Fibroblast of pulmonary artery (primary cell): Measurements from ENCODE around the gene IL6R.

Source experiments
- DNase-seq: peaks from one replicate; pipeline ENCODE4 v3.0.0-alpha.2; 2010; ENCODE audit warnings: low read depth
- H3K4me3 ChIP-seq: replicated peaks from 2 replicates; pipeline ENCODE4 v1.5.1; 2011; ENCODE audit warnings: low read depth, mild to moderate bottlenecking, control low read depth, low read length, moderate library complexity
- TF ChIP-seq, protein P1 (sequence below): IDR thresholded peaks from 2 replicates; pipeline ENCODE4 v1.5.1; 2011; ENCODE audit warnings: mild to moderate bottlenecking, control low read depth, low read length, inconsistent platforms; ENCODE audit errors: missing control alignments

The IL6R gene

DNA sequence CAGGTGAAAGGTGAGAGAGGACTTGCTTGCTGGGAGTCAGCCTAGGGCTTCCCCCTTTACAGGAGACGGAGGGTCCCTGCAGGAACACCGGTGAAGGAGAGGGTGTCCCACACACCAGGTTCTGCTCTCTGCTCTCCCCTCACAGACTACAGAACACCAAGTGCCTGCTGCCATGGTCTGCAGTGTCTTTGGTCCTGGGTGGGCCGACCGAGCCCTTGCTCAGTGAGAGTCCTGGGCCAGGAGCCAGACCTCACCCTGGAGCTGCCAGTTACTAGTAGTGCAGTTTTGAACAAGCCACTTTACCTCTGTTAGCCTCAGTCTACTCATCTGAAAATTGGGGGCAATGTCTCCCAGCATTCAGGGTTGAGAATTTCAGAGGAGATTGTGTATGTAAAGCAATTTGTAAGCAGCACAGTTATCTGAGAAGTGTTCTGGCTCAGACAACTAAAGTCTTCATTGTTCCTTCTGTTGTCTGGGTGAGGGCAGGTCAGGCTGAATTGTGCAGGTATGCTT lies 2.7 kb upstream of the IL6R start:
- H3K4me3 ChIP-seq: no peak overlapping the region
- TF ChIP-seq, protein P1, sequence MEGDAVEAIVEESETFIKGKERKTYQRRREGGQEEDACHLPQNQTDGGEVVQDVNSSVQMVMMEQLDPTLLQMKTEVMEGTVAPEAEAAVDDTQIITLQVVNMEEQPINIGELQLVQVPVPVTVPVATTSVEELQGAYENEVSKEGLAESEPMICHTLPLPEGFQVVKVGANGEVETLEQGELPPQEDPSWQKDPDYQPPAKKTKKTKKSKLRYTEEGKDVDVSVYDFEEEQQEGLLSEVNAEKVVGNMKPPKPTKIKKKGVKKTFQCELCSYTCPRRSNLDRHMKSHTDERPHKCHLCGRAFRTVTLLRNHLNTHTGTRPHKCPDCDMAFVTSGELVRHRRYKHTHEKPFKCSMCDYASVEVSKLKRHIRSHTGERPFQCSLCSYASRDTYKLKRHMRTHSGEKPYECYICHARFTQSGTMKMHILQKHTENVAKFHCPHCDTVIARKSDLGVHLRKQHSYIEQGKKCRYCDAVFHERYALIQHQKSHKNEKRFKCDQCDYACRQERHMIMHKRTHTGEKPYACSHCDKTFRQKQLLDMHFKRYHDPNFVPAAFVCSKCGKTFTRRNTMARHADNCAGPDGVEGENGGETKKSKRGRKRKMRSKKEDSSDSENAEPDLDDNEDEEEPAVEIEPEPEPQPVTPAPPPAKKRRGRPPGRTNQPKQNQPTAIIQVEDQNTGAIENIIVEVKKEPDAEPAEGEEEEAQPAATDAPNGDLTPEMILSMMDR: no peak
- no peak for DNase-seq

DNA sequence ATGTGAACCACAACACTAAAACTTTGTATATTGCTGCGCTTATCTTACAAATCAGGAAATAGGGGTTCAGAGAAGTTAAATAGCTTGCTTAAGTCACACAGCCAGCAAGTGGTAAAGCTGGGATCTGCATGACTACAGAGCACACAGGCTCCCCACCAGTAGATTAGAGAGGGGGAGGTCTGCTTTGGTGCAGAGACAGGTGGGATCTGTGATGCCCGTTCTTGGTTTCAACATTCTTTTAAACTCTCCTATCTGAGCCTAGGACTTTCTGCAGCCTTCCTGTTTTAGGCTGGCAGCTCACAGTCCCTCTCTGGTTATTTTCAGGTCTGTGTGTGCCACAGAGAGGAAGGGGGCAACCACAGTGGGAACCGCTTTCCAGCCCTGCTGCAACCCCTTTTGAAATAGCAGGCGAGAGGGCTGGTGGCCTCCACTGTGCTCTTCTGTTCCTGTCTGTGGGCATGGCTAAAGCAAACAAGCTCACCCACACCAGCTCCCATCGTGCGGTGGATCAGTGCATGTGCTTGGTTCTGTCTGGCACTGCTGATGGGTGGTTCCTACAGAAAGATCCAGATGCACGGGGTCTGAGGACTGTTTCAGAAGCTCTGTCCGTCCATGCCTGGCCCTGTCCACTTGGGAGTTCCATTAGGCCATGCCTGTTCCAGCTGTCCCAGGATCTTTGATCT lies 1.7 kb upstream of the IL6R start:
- no peak overlapping the region for H3K4me3 ChIP-seq
- TF ChIP-seq, protein P1: no peak
- no peak for DNase-seq

DNA sequence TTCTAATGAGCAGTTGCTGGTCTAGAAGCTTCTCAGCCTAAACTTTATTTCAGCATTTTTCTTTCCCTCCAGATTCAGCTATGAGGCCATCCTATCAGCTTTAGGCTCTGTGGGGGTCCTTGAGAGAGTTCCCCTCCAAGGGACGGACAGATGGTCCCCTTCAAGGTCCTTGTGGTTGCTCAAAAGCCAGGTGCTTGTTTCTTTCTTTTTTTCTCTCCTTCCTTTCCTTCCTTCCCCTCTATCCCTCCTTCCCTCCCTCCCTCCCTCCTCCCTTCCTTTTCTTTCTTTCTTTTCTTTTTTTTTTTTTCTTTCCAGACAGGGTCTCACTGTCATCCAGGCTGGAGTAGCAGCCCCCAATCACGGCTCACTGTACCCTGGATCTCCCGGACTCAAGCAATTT lies 1.2 kb upstream of the IL6R start:
- no peak overlapping the region for H3K4me3 ChIP-seq
- TF ChIP-seq, protein P1: no peak
- DNase-seq: no peak

DNA sequence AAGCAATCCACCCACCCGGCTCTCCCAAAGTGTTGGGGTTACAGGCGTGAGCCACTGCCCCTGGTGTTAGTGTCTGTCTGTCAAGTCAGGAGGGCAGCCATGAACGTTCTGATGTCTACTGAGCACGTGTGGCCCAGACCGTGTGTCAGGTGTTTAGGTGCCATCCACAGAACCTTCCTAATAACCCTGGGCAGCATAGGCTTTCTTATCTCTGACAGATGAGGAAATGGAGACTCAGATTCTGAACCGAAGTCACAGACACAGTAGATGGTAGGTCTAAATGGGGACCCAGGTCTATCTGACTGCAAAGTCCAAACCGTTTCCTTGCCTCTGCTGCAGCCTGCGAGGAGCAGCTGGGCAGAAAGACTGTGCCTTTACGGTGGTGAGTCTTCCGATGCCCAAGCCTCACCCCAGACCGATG lies 622 bp upstream of the IL6R start:
- DNase-seq: no peak
- peak overlapping the region; percentile 63 for H3K4me3 ChIP-seq
- TF ChIP-seq, protein P1: no peak

DNA sequence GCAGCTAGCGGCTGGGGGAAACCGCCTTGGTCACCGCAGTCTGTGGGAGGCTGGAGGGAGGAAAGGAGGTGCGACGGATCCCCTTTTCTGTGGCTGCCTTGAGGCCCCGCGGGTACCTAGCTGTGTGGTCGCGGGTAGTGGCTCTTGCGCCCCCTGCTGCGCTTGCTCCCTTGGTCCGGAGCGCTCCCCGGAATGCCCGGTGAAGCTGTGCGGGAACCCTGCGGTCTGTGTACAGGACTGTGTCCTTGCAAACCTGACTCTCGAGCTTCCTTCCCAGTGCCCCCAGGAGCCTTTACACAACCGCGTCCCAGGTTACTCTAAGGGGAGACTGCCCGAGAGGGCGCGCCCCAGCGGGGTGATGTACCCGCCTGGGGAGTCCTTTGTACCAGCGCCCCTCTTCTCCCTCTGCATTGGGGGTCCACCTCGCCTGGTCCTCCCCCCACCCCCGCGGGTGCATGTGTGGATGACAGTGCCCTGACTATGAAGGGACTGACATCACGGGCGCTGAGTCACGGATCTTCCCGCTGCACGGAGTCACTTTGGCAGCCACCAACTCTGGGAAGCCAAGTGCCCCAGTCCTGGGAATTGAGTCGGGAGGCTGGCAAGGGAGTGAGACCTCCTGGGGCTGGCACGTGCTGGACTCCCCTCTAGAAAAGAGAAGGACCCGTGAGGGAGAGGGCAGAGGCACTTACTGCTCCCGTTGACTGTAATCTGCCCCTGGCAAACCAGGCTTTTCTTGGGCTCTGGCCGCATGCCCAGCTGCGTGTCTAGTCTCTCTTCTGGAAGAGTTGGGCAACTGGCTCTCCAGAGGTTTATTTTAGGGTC lies 816 bp downstream of the IL6R start:
- TF ChIP-seq, protein P1: peak; percentile 50
- peak; percentile 66 for DNase-seq
- peak overlapping the region; percentile 63 for H3K4me3 ChIP-seq

DNA sequence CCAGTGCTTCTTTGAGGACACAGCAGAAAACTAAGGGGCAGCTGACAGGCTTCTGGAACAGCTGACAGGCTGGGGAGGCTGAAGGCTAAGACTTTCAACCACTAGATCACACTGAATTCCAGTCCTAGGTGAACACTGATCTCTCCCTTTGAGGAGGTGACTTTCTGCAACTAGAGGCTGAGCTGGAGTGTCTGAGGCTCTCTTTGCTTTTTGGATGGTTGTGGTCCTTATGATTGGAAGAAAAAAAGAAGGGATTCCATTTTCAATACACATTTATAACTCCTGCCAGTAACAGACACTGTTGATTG lies 1.4 kb downstream of the IL6R start:
- H3K4me3 ChIP-seq: peak overlapping the region; percentile 63
- TF ChIP-seq, protein P1: no peak
- no peak for DNase-seq
